Vagina (tissue), 2 donors: ENCODE results near the gene SYNE1.
"Not testable (repeated sequence)": the region's sequence is repeated elsewhere in the genome, so short reads cannot be mapped to it uniquely, and the experiment has no call there.

Experiments used
- CTCF ChIP-seq, 3 experiments: fragments of 450-650 bp in 2 of 3; fragments of 200-600 bp in 1 of 3; sonication (generic) in 1 of 3; IDR thresholded peaks; one replicate each; pipeline ENCODE4 v1.5.1; 2017 to 2019; ENCODE audit warnings: antibody characterized with exemption in 3 of 3, mild to moderate bottlenecking in 2 of 3, moderate library complexity in 2 of 3
- POLR2AphosphoS5 ChIP-seq, 2 donors: sonication (generic); formaldehyde crosslinking; IDR thresholded peaks; one replicate each; pipeline ENCODE4 v1.9.0; 2017; ENCODE audit warnings: antibody characterized with exemption in 2 of 2, mild to moderate bottlenecking in 2 of 2, low read depth in 1 of 2; ENCODE audit not compliant: insufficient read depth in 1 of 2

GRCh38 chr6:152646732-152647131, 9.6 kb upstream of the SYNE1 start:
- TF ChIP-seq CTCF (IDR thresholded peaks at IDR 0.05); POLR2AphosphoS5 (IDR thresholded peaks at IDR 0.05; ENCODE audit: insufficient read depth in 1 of 2, low read depth in 1 of 2): not testable (repeated sequence)
